Measurements from ENCODE around the gene SARNP.

Gene SARNP

DNA sequence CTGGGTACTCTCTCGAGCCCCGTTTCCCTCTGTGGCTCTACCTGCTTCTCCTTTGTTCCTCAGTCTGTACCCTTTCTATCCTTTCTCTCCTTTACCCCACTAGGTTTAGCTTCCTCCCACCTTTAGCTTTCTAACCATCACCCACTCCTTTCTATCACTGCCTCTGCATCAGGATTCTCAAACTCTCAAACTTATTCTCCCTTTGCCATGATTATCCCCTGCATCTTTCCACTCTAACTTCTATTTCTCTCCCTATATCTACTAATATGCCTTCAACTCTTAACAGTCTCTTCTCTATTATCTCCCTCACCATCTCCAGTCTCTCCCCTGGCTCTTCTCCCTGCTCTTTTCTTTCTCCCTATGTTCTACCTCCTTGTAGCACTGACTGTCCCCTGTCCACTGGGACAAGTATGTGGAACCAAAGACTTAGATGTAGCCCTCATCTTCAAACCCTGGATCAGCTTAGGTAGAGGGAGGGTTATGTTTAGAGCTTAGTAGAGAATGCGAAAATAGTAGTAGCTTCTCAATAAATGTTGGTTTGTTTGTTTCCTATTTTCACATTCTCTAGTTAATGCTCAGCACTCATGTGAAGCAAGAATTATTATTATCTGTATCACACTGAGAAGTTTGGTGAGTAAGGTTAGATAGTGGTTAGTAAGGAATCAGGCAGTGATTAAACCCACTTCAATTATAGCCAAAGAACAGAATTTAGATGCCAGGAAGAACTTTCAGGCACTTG lies 71.2 kb downstream of the SARNP start:
- DNase-seq (ENCODE audit: low spot score) = no peak
- no peak for TF ChIP-seq CTCF (IDR thresholded peaks at IDR 0.05; ENCODE audit: extremely low read depth, missing control alignments)

DNA sequence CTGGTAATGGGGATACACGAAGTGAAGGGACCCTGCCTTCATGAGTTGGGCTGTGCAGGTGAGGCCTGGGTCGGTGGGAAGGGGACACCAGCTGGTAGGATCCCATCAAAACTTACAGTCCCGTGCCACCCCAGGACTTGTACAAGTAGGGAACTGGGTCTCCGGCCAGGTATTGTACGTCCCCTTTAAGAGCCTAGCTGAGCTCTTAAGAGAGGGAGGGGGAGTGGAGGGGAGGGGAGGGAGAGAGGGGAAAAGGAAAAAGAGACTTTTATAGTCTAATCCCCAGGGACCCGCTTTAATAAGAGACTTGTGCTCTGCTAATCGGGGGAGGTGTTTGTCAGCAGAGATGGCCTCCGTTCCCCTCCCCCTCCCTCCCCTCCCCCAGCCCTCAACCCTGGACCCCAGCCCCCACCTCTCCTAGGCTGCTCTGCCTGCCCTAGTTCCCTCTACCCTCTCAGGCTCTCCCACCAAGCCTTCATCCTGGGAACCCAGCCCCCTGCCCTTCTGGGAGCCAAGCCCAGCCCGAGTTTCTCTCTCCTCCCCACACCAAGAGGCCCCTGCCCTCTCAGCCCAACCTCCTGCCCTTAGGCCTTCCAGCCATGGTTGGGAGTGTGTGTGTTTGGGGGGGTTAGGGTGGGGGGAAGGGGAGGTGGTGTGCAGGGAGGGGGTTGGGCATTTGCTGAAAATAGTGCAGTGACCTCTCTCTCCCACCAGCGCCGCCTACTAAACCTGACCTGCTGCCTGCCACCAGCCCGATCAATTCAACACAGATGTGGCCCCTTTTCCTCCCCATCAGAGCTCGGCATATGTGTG lies 72.0 kb downstream of the SARNP start:
- DNase-seq (ENCODE audit: low spot score) = peak; percentile 38
- TF ChIP-seq CTCF (IDR thresholded peaks at IDR 0.05; ENCODE audit: extremely low read depth, missing control alignments) = no peak

DNA sequence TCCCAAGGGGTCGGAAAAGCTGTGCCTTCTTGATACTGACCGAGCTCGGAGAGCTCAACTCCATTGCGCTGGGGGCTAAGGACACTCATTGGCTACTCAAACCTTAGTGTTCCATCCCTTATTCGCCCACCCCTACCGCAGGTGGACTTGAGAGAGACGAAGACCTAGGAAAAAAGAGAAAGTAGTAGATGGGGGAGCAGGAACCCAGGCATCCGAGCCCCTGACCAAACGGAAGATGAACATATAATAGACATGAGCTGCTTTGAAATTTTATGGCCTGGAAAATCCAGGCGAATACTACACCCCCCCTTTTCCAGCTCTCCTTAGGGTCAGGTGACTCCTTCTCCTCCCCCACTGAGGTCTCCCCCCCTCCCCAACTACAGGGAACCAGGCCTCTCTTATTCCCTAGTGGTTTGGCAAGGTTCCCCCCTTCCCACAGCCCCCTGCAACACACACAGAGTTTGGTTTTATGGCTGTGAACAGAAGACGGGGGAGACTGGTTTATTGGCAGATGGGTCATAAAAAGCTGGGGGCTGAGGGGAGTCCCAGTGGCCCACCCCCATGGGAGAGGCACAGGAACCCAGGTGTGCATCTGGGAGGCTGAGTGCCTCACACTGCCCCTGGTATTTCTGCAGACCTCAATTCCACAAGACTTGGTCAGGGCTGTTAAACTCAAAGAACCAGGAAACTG lies 73.0 kb downstream of the SARNP start:
- no peak for TF ChIP-seq CTCF (IDR thresholded peaks at IDR 0.05; ENCODE audit: extremely low read depth, missing control alignments)

GRCh38 chr12:55743406-55744339 lies 73.9 kb downstream of the SARNP start:
- TF ChIP-seq CTCF (IDR thresholded peaks at IDR 0.05; ENCODE audit: extremely low read depth, missing control alignments) = no peak
- peak; percentile 77 for DNase-seq (ENCODE audit: low spot score)

More for the DNA sequence above, 73.0 kb downstream of the SARNP start:
- DNase-seq (ENCODE audit: low spot score) = no peak

DNA sequence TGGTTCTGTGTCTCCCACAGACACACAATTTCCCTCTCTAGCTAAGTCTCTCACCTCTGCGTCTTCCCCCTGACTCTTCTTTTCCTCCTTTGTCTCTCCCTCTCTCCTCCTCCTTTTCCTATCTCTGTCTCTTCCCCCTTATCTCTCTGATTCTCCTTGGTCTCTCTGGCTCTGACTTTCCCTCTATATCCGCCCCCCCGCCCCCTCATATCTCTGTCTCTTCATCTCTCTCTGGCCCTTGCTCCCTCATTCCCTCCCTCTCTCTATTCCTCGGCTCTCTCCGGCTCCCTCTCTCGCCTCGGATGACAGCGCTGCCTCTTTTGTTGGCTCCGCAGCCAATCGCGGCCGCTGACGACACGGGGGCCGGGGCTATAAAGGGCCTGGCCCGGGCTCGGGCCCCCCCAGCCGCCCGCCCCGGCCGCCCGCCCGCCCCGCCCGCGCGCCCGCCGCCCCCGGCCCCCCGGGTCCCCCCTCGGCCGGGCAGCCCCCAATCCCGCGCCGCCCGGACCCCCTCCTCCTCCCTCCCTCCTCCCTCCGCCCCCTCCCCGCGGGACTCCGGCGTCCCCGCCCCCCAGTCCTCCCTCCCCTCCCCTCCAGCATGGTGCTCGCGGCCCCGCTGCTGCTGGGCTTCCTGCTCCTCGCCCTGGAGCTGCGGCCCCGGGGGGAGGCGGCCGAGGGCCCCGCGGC lies 74.7 kb downstream of the SARNP start, which contains the start of gene GDF11:
Gene GDF11, plus strand, starts transcription at position 404 of the 687 bp plus-strand sequence. Its CDS starts 195 bp downstream, at position 599.
- no peak for TF ChIP-seq CTCF (IDR thresholded peaks at IDR 0.05; ENCODE audit: extremely low read depth, missing control alignments)
- peak; percentile 90 for DNase-seq (ENCODE audit: low spot score)

- TF ChIP-seq CTCF (IDR thresholded peaks at IDR 0.05; ENCODE audit: extremely low read depth, missing control alignments) = no peak
- no peak for DNase-seq (ENCODE audit: low spot score)
Observed at GRCh38 chr12:55741931-55742680, 75.4 kb downstream of the SARNP start.
